NCI-H345 treated with DMSO at 0.1 percent for 48 hours (cell line): ENCODE measurements around the gene FAM25G.
"Not testable (repeated sequence)": the region's sequence is repeated elsewhere in the genome, so short reads cannot be mapped to it uniquely, and the experiment has no call there.

Experiments used
- DNase-seq: peaks from one replicate; lab custom pipeline; 2025; ENCODE audit not compliant: unreplicated experiment; lab: John Stamatoyannopoulos, UW

The FAM25G gene

GRCh38 chr10:47491600-47491999, at the start of gene FAM25G:
Gene FAM25G (minus strand): TSS chr10:47491700. CDS start chr10:47491674, 26 bp downstream.
- not testable (repeated sequence) for DNase-seq

- DNase-seq = not testable (repeated sequence)
Observed at GRCh38 chr10:47536430-47536829, 44.9 kb upstream of the FAM25G start.

- not testable (repeated sequence) for DNase-seq
Observed at GRCh38 chr10:47523475-47523874, 32.0 kb upstream of the FAM25G start, which contains the start of gene AGAP9. Gene AGAP9 (minus strand): TSS chr10:47523638. CDS start chr10:47523526, 112 bp downstream.

GRCh38 chr10:47502313-47502712, 10.8 kb upstream of the FAM25G start:
- not testable (repeated sequence) for DNase-seq

- DNase-seq = not testable (repeated sequence)
Observed at GRCh38 chr10:47494226-47494625, 2.7 kb upstream of the FAM25G start.

GRCh38 chr10:47489630-47490029, 1.9 kb downstream of the FAM25G start:
- DNase-seq = not testable (repeated sequence)

GRCh38 chr10:47485943-47486342, 5.6 kb downstream of the FAM25G start:
- not testable (repeated sequence) for DNase-seq

GRCh38 chr10:47484786-47485185, 6.7 kb downstream of the FAM25G start:
- not testable (repeated sequence) for DNase-seq

GRCh38 chr10:47483923-47484322, 7.6 kb downstream of the FAM25G start, which contains the start of gene ANXA8:
Gene ANXA8 (minus strand): TSS chr10:47484115. CDS start chr10:47483933, 182 bp downstream.
- not testable (repeated sequence) for DNase-seq

- not testable (repeated sequence) for DNase-seq
Observed at GRCh38 chr10:47482367-47482766, 9.1 kb downstream of the FAM25G start.

GRCh38 chr10:47481768-47482181, 9.7 kb downstream of the FAM25G start:
- not testable (repeated sequence) for DNase-seq

- DNase-seq = not testable (repeated sequence)
Observed at GRCh38 chr10:47481182-47481766, 10.2 kb downstream of the FAM25G start.

- not testable (repeated sequence) for DNase-seq
Observed at GRCh38 chr10:47480133-47480532, 11.4 kb downstream of the FAM25G start.

- not testable (repeated sequence) for DNase-seq
Observed at GRCh38 chr10:47478114-47478513, 13.4 kb downstream of the FAM25G start.

- not testable (repeated sequence) for DNase-seq
Observed at GRCh38 chr10:47477078-47477477, 14.4 kb downstream of the FAM25G start.

GRCh38 chr10:47475101-47475500, 16.4 kb downstream of the FAM25G start:
- DNase-seq = not testable (repeated sequence)

- DNase-seq = not testable (repeated sequence)
Observed at GRCh38 chr10:47473516-47473915, 18.0 kb downstream of the FAM25G start.

GRCh38 chr10:47472647-47473046, 18.9 kb downstream of the FAM25G start:
- DNase-seq = not testable (repeated sequence)

- not testable (repeated sequence) for DNase-seq
Observed at GRCh38 chr10:47472072-47472471, 19.4 kb downstream of the FAM25G start.

- DNase-seq = not testable (repeated sequence)
Observed at GRCh38 chr10:47468731-47469528, 22.6 kb downstream of the FAM25G start.

- not testable (repeated sequence) for DNase-seq
Observed at GRCh38 chr10:47467957-47468356, 23.5 kb downstream of the FAM25G start.

GRCh38 chr10:47467458-47467857, 24.0 kb downstream of the FAM25G start:
- DNase-seq = not testable (repeated sequence)
